Stimulated activated CD4-positive, alpha-beta T cell treated with anti-CD3 and anti-CD28 coated beads, Interleukin-1b, Interleukin-23, amount 100 ng/mL, for 1 hour (primary cell): ENCODE measurements around the gene TUBA3E.
"Not testable (repeated sequence)": the region's sequence is repeated elsewhere in the genome, so short reads cannot be mapped to it uniquely, and the experiment has no call there.

Source experiments
- DNase-seq, 2 donors: peaks; one replicate each; pipeline ENCODE4 v3.0.0-alpha.2; 2020; ENCODE audit warnings: low read depth in 2 of 2

Gene TUBA3E

DNA sequence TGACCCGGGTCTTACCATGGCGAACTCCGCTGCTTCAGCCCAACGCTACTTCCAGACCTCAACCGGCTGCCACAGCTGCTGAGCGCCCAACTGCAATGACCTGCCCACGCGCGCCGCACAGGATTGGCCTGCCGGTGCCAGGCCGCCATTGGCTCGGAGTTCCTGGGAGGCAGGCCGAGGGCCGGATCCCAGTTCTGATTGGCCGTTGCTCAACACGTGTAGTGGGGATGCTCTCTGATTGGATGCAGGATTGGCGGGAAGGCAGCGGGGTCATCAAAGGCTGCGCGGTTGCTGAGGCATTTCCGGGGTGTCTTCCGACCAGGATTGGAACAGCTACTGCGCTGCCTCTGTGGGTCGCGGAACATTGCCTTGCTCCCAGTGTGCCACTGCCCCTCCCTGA lies at the start of gene TUBA3E:
Gene TUBA3E (minus strand): TSS at position 97 of the 400 bp plus-strand sequence. CDS start 79 bp downstream, at position 18.
- DNase-seq: no peak

DNA sequence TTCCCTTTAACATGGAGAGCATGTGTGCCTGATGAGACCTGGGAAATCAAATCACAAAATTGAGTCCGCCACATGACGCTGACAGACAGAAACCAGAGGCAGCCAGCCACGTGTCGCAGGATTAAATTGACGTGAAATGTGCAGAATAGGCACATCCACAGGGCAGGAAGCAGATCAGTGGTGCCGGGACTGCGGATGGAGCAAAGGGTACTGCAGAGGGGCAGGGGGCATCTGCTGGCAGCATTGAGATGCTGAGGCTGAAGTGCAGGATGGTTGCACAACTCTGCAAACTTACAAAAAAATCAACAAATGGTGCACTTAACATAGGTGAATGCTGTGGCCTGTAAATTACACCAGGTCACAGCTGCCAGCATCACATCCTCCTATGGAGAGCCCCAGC lies 48.2 kb upstream of the TUBA3E start:
- no peak for DNase-seq

DNA sequence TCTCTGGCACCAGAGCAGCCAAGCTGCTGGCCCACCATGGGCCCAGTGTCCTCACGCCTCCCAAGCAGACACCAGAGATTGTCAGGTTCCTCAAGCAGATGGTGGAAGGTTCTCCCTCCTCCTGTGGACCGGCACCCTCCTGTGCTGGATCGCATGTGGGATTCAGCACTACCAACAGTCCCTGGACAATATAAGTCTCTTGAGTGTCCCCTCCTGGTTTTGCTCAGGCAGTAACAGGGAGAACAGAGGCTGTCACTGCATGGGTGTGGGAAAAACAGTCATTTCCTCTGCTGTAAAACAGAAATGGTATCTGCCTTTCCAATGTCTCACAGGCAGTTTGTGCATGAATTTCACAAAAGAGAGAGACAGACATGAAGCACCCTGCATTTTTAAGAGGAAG lies 47.7 kb upstream of the TUBA3E start:
- DNase-seq: no peak

GRCh38 chr2:130243359-130243758 lies 45.1 kb upstream of the TUBA3E start:
- DNase-seq: no peak

DNA sequence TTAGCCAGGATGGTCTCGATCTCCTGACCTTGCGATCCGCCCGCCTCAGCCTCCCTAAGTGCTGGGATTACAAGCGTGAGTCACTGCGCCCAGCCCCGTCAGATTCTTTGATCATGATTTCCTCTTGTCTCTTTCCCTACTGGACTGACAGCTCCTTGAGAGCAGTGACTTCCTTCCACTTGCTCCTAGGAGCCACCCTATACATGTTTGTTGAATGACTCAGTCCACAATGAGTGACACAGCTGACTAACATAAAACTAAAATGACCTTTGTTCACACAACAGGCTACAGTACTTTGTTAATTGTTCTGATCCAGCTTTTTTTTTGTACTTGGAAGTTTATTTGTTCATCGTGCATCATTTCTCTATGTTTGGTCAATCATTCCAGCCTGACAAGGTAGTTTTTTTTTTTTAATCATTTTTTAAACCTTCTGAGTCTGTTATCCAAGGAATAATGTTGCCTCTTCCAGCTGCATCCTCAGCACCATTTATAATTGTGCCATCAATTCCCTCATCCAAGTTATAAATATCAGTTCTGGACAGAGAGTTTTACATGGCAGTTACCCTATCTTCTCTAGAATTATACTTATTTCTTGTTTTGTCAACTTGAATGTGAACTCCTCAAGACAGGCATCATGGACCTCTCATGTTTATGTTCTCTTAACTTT lies 42.9 kb upstream of the TUBA3E start:
- DNase-seq: no peak

DNA sequence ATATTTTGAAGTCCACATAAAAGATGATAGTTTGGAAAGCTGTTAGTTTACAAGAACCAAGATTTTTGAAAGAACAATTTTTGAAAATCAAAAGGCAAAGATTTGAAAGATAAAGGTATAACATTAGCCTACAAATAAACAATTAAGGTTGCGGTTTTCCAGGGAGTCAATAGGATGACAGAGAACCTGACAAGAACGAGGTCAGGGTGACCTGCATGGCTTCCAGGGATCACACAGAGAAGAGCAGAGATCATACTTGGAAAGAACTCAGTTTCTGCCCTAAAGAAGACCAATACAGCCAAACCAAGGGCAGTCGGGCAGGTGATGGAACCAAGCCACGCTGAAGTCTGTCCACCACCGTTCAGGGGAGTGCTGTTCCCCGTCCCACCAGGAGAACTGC lies 41.3 kb upstream of the TUBA3E start:
- DNase-seq: not testable (repeated sequence)

DNA sequence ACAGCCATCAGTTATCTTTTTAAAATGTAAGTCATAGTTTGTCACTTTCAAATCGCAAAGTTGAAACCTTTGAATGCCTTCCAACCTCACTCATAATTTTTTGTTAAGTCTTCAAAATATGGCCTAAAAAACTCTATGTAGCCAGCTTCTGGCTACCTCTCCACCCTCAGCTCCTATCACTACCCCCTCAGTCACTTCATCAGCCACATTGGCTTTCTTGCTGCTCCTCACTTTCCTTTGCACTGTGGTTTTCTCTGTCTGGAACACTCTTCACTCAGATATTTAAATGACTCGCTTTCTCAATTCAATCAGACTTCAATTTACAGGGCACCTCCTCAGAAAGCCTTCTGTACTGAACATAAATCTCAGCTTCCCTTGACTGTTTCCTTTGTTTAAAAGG lies 34.8 kb upstream of the TUBA3E start:
- not testable (repeated sequence) for DNase-seq

GRCh38 chr2:130231656-130232055 lies 33.4 kb upstream of the TUBA3E start:
- no peak for DNase-seq

DNA sequence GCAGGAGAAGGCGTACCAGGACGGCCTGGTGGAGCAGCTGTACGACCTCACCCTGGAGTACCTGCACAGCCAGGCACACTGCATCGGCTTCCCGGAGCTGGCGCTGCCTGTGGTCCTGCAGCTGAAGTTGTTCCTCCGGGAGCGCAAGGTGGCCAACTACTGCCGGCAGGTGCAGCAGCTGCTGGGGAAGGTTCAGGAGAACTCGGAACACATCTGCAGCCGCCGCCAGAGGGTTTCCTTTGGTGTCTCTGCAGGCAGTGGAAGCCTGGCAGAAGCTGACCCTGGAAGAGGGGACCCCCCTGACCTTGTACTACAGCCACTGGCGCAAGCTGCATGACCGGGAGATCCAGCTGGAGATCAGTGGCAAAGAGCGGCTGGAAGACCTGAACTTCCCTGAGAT lies 32.7 kb upstream of the TUBA3E start:
- DNase-seq: not testable (repeated sequence)

DNA sequence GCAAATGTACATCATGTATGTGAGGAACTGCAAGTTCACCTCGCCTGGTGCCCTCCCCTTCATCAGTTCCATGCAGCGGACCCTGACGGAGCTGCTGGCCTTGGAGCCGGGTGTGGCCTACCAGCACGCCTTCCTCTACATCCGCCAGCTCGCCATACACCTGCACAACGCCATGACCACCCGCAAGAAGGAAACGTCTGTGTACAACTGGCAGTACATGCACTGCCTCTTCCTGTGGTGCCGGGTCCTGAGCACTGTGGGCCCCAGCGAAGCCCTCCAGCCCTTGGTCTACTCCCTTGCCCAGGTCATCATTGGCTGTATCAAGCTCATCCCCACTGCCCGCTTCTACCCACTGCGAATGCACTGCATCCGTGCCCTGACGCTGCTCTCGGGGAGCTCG lies 32.1 kb upstream of the TUBA3E start:
- DNase-seq: not testable (repeated sequence)

DNA sequence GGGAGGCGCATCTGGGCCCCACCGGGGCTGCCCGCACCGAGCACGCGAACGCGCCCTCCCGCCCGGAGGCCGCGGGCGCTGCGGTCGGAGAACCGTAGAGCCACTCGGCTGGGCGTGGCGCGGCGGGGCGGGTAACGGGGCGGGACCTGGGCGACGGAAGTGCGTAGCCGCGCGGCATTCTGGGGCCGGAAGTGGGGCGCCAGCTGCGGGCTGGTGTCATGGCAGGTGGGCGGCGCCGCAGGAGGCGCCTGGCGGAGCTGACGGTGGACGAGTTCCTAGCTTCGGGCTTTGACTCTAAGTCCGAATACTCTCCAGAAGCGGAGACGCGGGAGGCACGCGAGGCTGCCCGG lies 30.9 kb upstream of the TUBA3E start:
- DNase-seq: not testable (repeated sequence)

GRCh38 chr2:130228467-130229160 lies 30.4 kb upstream of the TUBA3E start:
- DNase-seq: not testable (repeated sequence)

- DNase-seq: not testable (repeated sequence)
These were observed 29.8 kb upstream of the TUBA3E start for GRCh38 chr2:130228005-130228404.

- DNase-seq: not testable (repeated sequence)
These were observed 24.3 kb upstream of the TUBA3E start for GRCh38 chr2:130222523-130222922.

DNA sequence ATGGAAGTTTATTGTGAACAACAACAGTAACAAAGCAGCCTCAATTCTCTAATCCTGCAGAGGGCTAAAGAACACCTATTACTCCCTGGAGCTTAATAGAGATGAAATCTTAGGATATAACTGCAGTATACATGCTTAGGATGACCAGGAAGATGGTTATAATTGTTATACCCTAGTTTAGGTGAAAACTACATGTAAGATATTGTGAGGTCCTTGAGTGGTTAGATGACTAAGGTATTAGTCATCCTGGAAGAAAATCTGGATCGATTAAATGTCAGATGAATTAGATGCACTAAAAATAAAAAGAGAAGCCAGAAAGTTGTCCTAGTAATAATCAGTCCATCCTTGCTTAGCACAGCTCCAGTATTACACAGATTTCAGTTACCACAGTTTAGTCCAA lies 22.3 kb upstream of the TUBA3E start:
- DNase-seq: not testable (repeated sequence)

DNA sequence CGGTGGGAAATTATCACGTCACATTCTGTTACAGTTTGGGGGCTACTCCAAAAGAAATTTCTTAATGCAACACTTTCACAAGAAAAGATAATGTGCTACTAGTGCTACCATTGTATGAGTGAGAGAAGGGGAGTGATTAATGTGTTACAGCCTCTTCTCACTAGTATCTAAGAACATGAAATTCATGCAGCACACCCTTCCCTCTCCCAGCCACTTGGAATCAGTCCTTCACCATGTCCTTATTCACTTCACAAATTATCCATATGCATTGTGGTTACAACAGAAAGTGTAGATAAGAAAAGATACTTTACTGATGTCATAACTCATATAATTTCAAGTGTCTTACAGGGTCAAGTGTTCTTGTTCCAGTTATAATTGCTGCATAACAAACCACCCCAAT lies 20.9 kb upstream of the TUBA3E start:
- DNase-seq: not testable (repeated sequence)

DNA sequence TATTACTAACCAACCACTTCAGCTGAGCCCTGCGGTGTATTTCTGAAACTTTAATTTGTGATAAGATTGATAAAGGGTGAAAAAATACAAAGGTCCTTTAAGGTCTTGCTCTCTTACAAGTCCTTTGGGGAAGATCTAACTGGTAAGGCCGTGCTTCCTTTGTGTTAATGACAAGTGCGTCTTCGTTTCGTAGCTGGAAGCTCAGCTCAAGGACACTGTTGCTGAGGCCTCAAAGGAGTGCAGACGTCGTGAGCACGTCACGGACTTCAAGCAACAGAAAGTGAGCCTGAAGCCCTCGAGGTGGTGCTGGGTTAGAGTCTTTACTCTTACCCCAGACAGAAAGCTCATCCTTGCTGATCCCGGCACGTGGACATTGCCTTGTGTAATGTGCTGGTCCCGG lies 8.8 kb upstream of the TUBA3E start:
- DNase-seq: not testable (repeated sequence)

GRCh38 chr2:130203150-130203549 lies 4.9 kb upstream of the TUBA3E start:
- DNase-seq: not testable (repeated sequence)

GRCh38 chr2:130202518-130202917 lies 4.3 kb upstream of the TUBA3E start:
- DNase-seq: not testable (repeated sequence)

DNA sequence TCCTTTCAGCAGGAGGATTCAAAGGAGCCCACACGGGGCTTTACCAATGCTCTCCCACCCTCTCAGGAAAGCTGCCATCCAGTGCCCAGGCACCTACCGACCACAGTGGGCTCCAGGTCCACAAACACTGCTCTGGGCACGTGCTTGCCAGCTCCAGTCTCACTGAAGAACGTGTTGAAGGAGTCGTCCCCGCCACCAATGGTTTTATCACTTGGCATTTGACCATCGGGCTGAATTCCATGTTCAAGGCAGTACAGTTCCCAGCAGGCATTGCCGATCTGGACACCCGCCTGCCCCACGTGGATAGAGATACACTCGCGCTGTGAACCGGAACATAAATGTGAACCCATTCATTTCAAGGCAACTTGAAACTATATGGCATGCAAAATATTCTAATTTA lies 2.2 kb downstream of the TUBA3E start:
- not testable (repeated sequence) for DNase-seq

GRCh38 chr2:130195089-130195635 lies 3.1 kb downstream of the TUBA3E start:
- DNase-seq: not testable (repeated sequence)

- DNase-seq: not testable (repeated sequence)
These were observed 4.4 kb downstream of the TUBA3E start for GRCh38 chr2:130193824-130194223.

DNA sequence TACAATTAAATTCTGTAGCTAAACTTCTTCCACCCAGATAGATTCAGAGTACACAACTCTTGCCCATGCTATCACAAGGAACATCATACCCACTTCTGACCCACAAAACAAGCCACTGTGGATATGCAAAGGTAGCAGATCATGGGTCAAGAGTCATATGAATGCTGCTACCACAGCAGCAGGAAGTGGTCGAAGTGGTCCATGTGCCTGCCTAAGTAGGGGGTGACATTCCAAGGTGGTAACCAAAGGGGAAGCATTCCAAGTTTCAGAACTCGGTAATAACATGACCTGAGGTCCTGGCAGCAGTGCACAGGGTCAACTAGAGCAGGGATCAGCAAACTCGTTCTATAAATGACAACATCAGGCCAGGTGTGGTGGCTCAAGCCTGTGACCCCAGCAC lies 5.8 kb downstream of the TUBA3E start:
- DNase-seq: not testable (repeated sequence)
